Endothelial cell of umbilical vein (primary cell): Measurements from ENCODE around the gene ABCG4. TPM values are rescaled to one million over a fixed set of nuclear protein-coding genes. Genes with fewer than 3 reads are reported as not detected.

Experiments
- BruUV-seq: library from RNA; stranded (reverse); fragments of 400-500 nt; replicated peaks from 2 replicates; lab custom pipeline; 2021; lab: Mats Ljungman, UMichigan
- CTCF ChIA-PET: fragments of 300-600, 350-600 bp; sonication (Branson Sonifier 250); formaldehyde crosslinking; loops from one replicate; lab custom pipeline; 2021; ENCODE audit warnings: antibody characterized with exemption, inconsistent platforms; lab: Charles Lee
- POLR2A ChIA-PET: fragments of 300-600, 350-600 bp; sonication (Branson Sonifier 250); formaldehyde crosslinking; loops from one replicate; lab custom pipeline; 2021; ENCODE audit warnings: antibody characterized with exemption, inconsistent platforms; lab: Charles Lee
- DNase-seq: peaks from one replicate; pipeline ENCODE4 v3.0.0-alpha.2; 2011; ENCODE audit warnings: low read depth, low spot score
- FAIRE-seq: peaks from 2 replicates; lab custom pipeline; 2011; peaks lifted over from hg19 to GRCh38; lab: Jason Lieb, UNC
- H2AFZ ChIP-seq: 2 replicates; pipeline ENCODE4 v1.6.0; 2012; ENCODE audit warnings: low read depth, low read length, control low read depth, inconsistent platforms
- H3K27ac ChIP-seq: 2 replicates; pipeline ENCODE4 v1.5.1; 2011; ENCODE audit warnings: low read depth, mild to moderate bottlenecking, control low read depth, low read length, moderate library complexity; ENCODE audit not compliant: insufficient read depth
- H3K27me3 ChIP-seq, 2 experiments: 2 replicates each; pipeline versions ENCODE4 v1.6.0 to v1.6.1; 2011; ENCODE audit warnings: low read length in 2 of 2, mixed read lengths in 1 of 2; ENCODE audit not compliant: control insufficient read depth in 2 of 2, insufficient read depth in 2 of 2
- H3K36me3 ChIP-seq, 2 experiments: 2 replicates in 1 of 2; 3 replicates in 1 of 2; pipeline ENCODE4 v1.5.1; 2011; ENCODE audit warnings: low read length in 2 of 2, mild to moderate bottlenecking in 1 of 2, moderate library complexity in 1 of 2; ENCODE audit not compliant: control insufficient read depth in 2 of 2, insufficient read depth in 2 of 2; ENCODE audit errors: extremely low read depth in 1 of 2
- H3K4me1 ChIP-seq: 3 replicates; pipeline ENCODE4 v1.5.1; 2011; ENCODE audit warnings: mild to moderate bottlenecking, low read length; ENCODE audit not compliant: control insufficient read depth, insufficient read depth; ENCODE audit errors: extremely low read depth
- H3K4me2 ChIP-seq: 2 replicates; pipeline ENCODE4 v1.6.1; 2011; ENCODE audit warnings: low read length, control low read depth, mixed read lengths; ENCODE audit not compliant: insufficient read depth
- H3K4me3 ChIP-seq, 3 experiments: fragments of 200-600 bp in 1 of 3; sonication (generic), shearing (Covaris generic) in 1 of 3; replicated peaks in 1 of 3; 2 replicates each; pipeline ENCODE4 v1.5.1; 2011 to 2016; ENCODE audit warnings: control low read depth in 3 of 3, low read length in 3 of 3, mild to moderate bottlenecking in 2 of 3, inconsistent platforms in 1 of 3, low read depth in 1 of 3, moderate library complexity in 1 of 3; ENCODE audit not compliant: insufficient read depth in 1 of 3
- H3K79me2 ChIP-seq: 2 replicates; pipeline ENCODE4 v1.6.0; 2012; ENCODE audit warnings: low read length, inconsistent platforms; ENCODE audit not compliant: control insufficient read depth, insufficient read depth
- H3K9ac ChIP-seq: replicated peaks from 2 replicates; pipeline ENCODE3; 2011; ENCODE audit warnings: low read length, control low read depth; ENCODE audit not compliant: insufficient read depth; ENCODE audit errors: extremely low read depth
- H3K9me1 ChIP-seq: replicated peaks from 3 replicates; pipeline ENCODE4 v1.6.0; 2011; ENCODE audit warnings: mild to moderate bottlenecking, low read length; ENCODE audit not compliant: control insufficient read depth, insufficient read depth; ENCODE audit errors: extremely low read depth
- H3K9me3 ChIP-seq: replicated peaks from 2 replicates; pipeline ENCODE4 v1.5.1; 2012; ENCODE audit warnings: low read length, inconsistent platforms; ENCODE audit not compliant: control insufficient read depth, insufficient read depth
- H4K20me1 ChIP-seq: replicated peaks from 2 replicates; pipeline ENCODE3; 2011; ENCODE audit warnings: mild to moderate bottlenecking, low read length; ENCODE audit not compliant: control insufficient read depth, insufficient read depth; ENCODE audit errors: extremely low read depth
- EZH2 ChIP-seq: IDR thresholded peaks from 2 replicates; pipeline ENCODE4 v1.6.1; 2012; ENCODE audit warnings: borderline replicate concordance, low read depth, mild to moderate bottlenecking, moderate library complexity, low read length, inconsistent platforms; ENCODE audit not compliant: severe bottlenecking
- FOS ChIP-seq: IDR thresholded peaks from 2 replicates; pipeline ENCODE4 v1.6.1; 2011; ENCODE audit warnings: mild to moderate bottlenecking, low read length, moderate library complexity, borderline replicate concordance; ENCODE audit not compliant: insufficient read depth
- GATA2 ChIP-seq: IDR thresholded peaks from 2 replicates; pipeline ENCODE4 v1.7.0; 2011; ENCODE audit warnings: low read depth, mild to moderate bottlenecking, moderate library complexity, mixed read lengths, low read length; ENCODE audit not compliant: insufficient read length, insufficient read depth
- JUN ChIP-seq: IDR thresholded peaks from 2 replicates; pipeline ENCODE4 v1.6.1; 2011; ENCODE audit warnings: borderline replicate concordance, low read depth; ENCODE audit not compliant: insufficient read length, insufficient read depth
- MYC ChIP-seq: IDR thresholded peaks from one replicate; pipeline ENCODE4 v1.6.1; 2011; ENCODE audit warnings: mild to moderate bottlenecking, low read depth, low read length
- POLR2A ChIP-seq: IDR thresholded peaks from 2 replicates; pipeline ENCODE4 v1.6.1; 2012; ENCODE audit warnings: low read depth, mild to moderate bottlenecking, control low read depth, low read length
- POLR2AphosphoS5 ChIP-seq: IDR thresholded peaks from 2 replicates; pipeline ENCODE4 v1.6.1; 2012; ENCODE audit warnings: low read depth, mild to moderate bottlenecking, control low read depth, low read length, moderate library complexity; ENCODE audit not compliant: insufficient read depth
- dilution Hi-C: fragments of 300-500 bp; cut with MboI; formaldehyde crosslinking; loops from one replicate; pipeline ENCODE4 v1.15.0; 2019; ENCODE audit warnings: low sequenced_read_pairs; ENCODE audit not compliant: extremely low pct_ligation_motif_present
- intact Hi-C: fragments of 100-400 bp; cut with micrococcal nuclease; formaldehyde crosslinking; loops from one replicate; pipeline ENCODE4 v1.10.0; 2022
- polyA plus RNA-seq, 4 experiments: library from polyadenylated mRNA; depleted of rRNA in 3 of 4; stranded (reverse) in 3 of 4; unstranded in 1 of 4; fragments of >200 nt; gene quantifications; 2 replicates each; pipeline versions ENCODE4 v1.2.1 to v1.2.3, GENCODE V29; 2011 to 2012; ENCODE audit warnings: missing spikeins in 1 of 4
- total RNA-seq: library from RNA; stranded (reverse); gene quantifications from 2 replicates; pipeline ENCODE4 v1.2.3, GENCODE V29; 2021
- TF ChIP-seq, protein P1 (sequence below): IDR thresholded peaks from 2 replicates; pipeline ENCODE4 v1.6.1; 2011; ENCODE audit not compliant: insufficient read depth, insufficient read length
- TF ChIP-seq, protein P2 (sequence below), 2 donors: IDR thresholded peaks; 1 replicate in 1 of 2; 2 replicates in 1 of 2; pipeline ENCODE4 v1.5.1; 2011; ENCODE audit warnings: low read length in 2 of 2, mild to moderate bottlenecking in 2 of 2, moderate library complexity in 2 of 2, control low read depth in 1 of 2, inconsistent platforms in 1 of 2, low read depth in 1 of 2; ENCODE audit not compliant: insufficient read depth in 1 of 2; ENCODE audit errors: extremely low read depth in 1 of 2

ABCG4 gene
- total and polyA plus RNA-seq, 2 donors (not counting 3 experiments of a cell fraction or from before 2014, with no cell fraction given) = 1.0 to 1.7 TPM

DNA sequence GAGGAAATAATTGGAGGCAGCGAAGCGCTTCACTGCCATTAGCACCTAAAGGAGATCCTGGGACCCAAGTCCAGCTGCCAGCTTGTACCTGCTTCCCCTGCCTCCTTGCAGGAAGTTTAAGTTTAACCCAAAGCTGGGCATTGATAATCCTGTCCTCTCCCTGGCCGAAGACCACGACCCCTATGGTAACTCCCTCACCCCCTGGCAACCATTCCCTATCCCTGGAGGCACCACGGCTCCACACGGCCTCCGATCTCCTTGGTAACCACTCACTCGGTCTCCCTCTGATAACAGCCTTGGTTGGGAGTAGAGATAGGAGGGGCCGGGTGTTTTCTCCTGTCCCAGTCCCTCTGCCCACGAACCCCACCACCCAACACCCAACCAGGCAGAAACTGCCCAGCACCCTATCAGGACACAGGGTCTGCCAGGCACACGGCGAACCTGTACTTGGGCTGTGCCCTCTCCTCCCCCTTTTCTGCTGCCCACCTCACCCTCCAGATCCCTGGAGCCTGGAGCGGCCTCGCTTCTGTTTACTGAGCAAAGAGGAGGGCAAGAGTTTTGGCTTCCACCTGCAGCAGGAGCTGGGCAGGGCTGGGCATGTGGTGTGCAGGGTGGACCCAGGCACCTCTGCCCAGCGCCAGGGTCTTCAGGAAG, 37.3 kb downstream of the ABCG4 start:
- CTCF ChIA-PET = interaction anchor here (0.5 to 0.8 kb wide), 3 partner anchors 17 to 51 kb away, joined by 3 to 4 read pairs (median 4); no protein-coding TSS in a partner anchor
- Histone ChIP-seq H3K4me1 (peaks cover 9% of the 10 kb centered on the region), H3K4me3 (no peak overlapping the region), H3K9me3 (no peaks in the 10 kb centered on the region), H4K20me1 (no peaks in the 10 kb centered on the region), H2AFZ (no peak overlapping the region), H3K27me3 (peaks cover 0 to 2% of the 10 kb centered on the region in 2 experiments), H3K9ac (no peak overlapping the region), H3K4me2 (no peak overlapping the region), H3K36me3 (no peaks in the 10 kb centered on the region), H3K27ac (no peak overlapping the region), H3K9me1 (no peaks in the 10 kb centered on the region), H3K79me2 (no peaks in the 10 kb centered on the region)
- TF ChIP-seq JUN (no peak), FOS (no peak), POLR2A (no peak), MYC (no peak), GATA2 (no peak), POLR2AphosphoS5 (no peak), EZH2 (no peak)
- TF ChIP-seq, protein P1, sequence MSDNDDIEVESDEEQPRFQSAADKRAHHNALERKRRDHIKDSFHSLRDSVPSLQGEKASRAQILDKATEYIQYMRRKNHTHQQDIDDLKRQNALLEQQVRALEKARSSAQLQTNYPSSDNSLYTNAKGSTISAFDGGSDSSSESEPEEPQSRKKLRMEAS = no peak
- TF ChIP-seq, protein P2, sequence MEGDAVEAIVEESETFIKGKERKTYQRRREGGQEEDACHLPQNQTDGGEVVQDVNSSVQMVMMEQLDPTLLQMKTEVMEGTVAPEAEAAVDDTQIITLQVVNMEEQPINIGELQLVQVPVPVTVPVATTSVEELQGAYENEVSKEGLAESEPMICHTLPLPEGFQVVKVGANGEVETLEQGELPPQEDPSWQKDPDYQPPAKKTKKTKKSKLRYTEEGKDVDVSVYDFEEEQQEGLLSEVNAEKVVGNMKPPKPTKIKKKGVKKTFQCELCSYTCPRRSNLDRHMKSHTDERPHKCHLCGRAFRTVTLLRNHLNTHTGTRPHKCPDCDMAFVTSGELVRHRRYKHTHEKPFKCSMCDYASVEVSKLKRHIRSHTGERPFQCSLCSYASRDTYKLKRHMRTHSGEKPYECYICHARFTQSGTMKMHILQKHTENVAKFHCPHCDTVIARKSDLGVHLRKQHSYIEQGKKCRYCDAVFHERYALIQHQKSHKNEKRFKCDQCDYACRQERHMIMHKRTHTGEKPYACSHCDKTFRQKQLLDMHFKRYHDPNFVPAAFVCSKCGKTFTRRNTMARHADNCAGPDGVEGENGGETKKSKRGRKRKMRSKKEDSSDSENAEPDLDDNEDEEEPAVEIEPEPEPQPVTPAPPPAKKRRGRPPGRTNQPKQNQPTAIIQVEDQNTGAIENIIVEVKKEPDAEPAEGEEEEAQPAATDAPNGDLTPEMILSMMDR (IDR thresholded peaks at IDR 0.05; ENCODE audit: extremely low read depth in 1 of 2, insufficient read depth in 1 of 2, low read depth in 1 of 2, low read length in 2 of 2) = no peak
- POLR2A ChIA-PET = no interaction called here
- no peak for DNase-seq
- intact Hi-C loops (no loop called here), dilution Hi-C loops (no loop called here)
- BruUV-seq = no TSS peak
- FAIRE-seq = no peak
